Measurements from ENCODE around the gene BRWD1. TPM values are rescaled to one million over a fixed set of nuclear protein-coding genes. Genes with fewer than 3 reads are reported as not detected.
"Not testable (repeated sequence)": the region's sequence is repeated elsewhere in the genome, so short reads cannot be mapped to it uniquely, and the experiment has no call there.

Gene BRWD1
- total RNA-seq, 4 donors from 2014 or later: 65.3 to 99.4 (median 87.7) TPM

DNA sequence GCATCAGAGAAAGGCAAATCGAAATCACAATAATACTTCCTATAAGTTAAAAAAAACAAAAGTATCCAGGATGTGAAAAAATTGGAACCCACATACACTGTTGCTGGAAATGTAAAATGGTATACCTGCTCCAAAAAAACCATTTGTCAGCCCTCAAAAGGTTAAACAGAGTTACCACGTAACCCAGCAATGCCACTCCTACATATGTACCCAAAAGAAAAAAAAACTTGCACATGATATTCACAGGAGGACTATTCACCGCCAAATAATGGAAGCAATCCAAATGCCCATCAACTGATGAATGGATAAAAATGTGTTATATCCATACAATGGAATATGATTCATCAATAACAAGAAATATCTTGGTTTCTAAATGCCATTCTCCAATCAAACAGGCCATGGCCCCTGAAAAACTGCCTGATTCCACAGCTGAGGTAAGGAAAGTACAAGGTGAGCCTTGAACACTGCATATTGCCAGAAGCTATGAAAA lies 91.4 kb downstream of the BRWD1 start:
- Histone ChIP-seq H3K4me1 (no peaks in the 10 kb centered on the region), H3K36me3 (peaks cover 0 to 68% (median 0%) of the 10 kb centered on the region in 3 donors), H3K9me3 (no peaks in the 10 kb centered on the region), H3K4me3 (no peak overlapping the region), H3K27ac (no peak overlapping the region), H3K27me3 (no peaks in the 10 kb centered on the region)
- TF ChIP-seq EP300 (IDR thresholded peaks at IDR 0.05): no peak
- no peak for DNase-seq (ENCODE audit: low spot score in 2 of 2)
- 59 to 63% methylated on average over 3 of the region's 3 CpGs for WGBS, 2 donors

DNA sequence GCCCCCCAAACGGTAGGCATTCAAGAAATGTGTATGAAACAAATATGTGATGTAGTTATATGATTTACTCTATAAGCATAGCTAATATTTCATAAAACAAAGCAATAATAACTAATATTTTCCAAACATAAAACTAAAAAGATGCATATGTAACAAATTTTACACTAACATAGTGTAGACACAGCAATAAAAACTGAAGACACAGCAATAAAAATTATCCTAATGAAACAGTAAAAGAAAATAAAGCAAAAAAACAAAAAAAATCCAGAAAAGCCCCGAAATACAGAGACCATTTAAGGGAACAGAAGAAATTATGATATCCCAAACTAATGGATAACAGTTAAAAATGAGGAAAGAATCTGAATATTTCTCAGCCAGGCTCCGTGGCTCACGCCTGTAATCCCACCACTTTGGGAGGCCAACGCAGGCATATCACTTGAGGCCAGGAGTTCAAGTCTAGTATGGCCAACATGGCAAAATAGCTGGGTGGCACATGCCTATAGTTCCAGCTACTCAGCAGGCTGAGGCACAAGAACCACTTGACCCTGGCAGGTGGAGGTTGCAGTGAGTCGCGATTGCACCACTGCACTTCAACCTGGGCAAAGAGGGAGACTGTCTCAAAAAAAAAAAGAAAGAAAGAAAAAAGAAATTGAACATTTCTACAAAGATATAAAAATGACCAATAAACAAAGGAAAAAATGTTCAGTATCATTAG lies 92.0 kb downstream of the BRWD1 start:
- H3K4me3 ChIP-seq: no peak overlapping the region
- no peaks in the 10 kb centered on the region for H3K9me3 ChIP-seq
- peaks cover 0 to 62% (median 0%) of the 10 kb centered on the region in 3 donors for H3K36me3 ChIP-seq
- H3K27ac ChIP-seq: no peak overlapping the region
- H3K27me3 ChIP-seq: no peaks in the 10 kb centered on the region
- TF ChIP-seq POLR2A (IDR thresholded peaks at IDR 0.05) (no peak), EP300 (IDR thresholded peaks at IDR 0.05) (no peak), CTCF (IDR thresholded peaks at IDR 0.05) (no peak)
- DNase-seq (ENCODE audit: low spot score in 2 of 2): no peak
- H3K4me1 ChIP-seq: no peaks in the 10 kb centered on the region
- 85 to 91% methylated on average over 7 of the region's 7 CpGs for WGBS, 2 donors

GRCh38 chr21:39220875-39221274 lies 92.6 kb downstream of the BRWD1 start:
- H3K27me3 ChIP-seq; H3K9me3 ChIP-seq; H3K4me1 ChIP-seq; H3K4me3 ChIP-seq; H3K27ac ChIP-seq; DNase-seq (ENCODE audit: low spot score in 2 of 2): not testable (repeated sequence)
- peaks cover 0 to 59% (median 0%) of the 10 kb centered on the region in 3 donors for H3K36me3 ChIP-seq
- 89 to 97% methylated on average over 2 of the region's 2 CpGs for WGBS, 2 donors

GRCh38 chr21:39220150-39220549 lies 93.3 kb downstream of the BRWD1 start:
- WGBS, 2 donors: 78 to 79% methylated on average over 3 of the region's 3 CpGs
- Histone ChIP-seq H3K27ac (no peak overlapping the region), H3K4me3 (no peak overlapping the region), H3K4me1 (no peaks in the 10 kb centered on the region), H3K27me3 (no peaks in the 10 kb centered on the region), H3K9me3 (no peaks in the 10 kb centered on the region), H3K36me3 (peaks cover 0 to 66% (median 0%) of the 10 kb centered on the region in 3 donors)
- no peak for TF ChIP-seq POLR2A (IDR thresholded peaks at IDR 0.05)
- DNase-seq (ENCODE audit: low spot score in 2 of 2): no peak

DNA sequence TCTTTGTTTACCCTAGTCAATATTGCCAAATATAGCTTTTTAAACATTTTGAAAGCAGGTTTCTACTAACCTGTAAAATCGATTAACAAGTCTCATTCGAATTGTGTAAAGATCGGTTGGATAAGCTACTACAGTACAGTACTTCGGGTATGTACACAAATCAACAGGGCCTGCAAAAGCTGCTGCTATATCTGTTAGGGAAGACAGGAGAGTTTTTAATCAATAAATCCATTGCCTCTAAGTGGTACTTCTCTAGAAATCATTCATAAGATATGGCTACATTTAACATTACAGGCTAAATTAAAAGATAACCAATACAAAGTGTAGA lies 95.4 kb downstream of the BRWD1 start:
- Histone ChIP-seq H3K4me1 (no peaks in the 10 kb centered on the region), H3K36me3 (peaks cover 0 to 64% (median 0%) of the 10 kb centered on the region in 3 donors), H3K27ac (no peak overlapping the region), H3K4me3 (no peak overlapping the region), H3K9me3 (no peaks in the 10 kb centered on the region), H3K27me3 (no peaks in the 10 kb centered on the region)
- no peak for TF ChIP-seq CTCF (IDR thresholded peaks at IDR 0.05)
- no peak for TF ChIP-seq EP300 (IDR thresholded peaks at IDR 0.05)
- no peak for TF ChIP-seq POLR2A (IDR thresholded peaks at IDR 0.05)
- WGBS, 2 donors: 90 to 96% methylated on average over 4 of the region's 4 CpGs
- DNase-seq (ENCODE audit: low spot score in 2 of 2): no peak

GRCh38 chr21:39217356-39218081 lies 95.9 kb downstream of the BRWD1 start:
- Histone ChIP-seq H3K27me3 (no peaks in the 10 kb centered on the region), H3K36me3 (peaks cover 0 to 64% (median 0%) of the 10 kb centered on the region in 3 donors), H3K27ac (no peak overlapping the region), H3K9me3 (no peaks in the 10 kb centered on the region), H3K4me3 (no peak overlapping the region), H3K4me1 (no peaks in the 10 kb centered on the region)
- TF ChIP-seq EP300 (IDR thresholded peaks at IDR 0.05) (no peak), CTCF (IDR thresholded peaks at IDR 0.05) (no peak), POLR2A (IDR thresholded peaks at IDR 0.05) (no peak)
- no peak for DNase-seq (ENCODE audit: low spot score in 2 of 2)
- 91 to 94% methylated on average over 3 of the region's 3 CpGs for WGBS, 2 donors
